Measurements from ENCODE around the gene TRIM71.

DNA sequence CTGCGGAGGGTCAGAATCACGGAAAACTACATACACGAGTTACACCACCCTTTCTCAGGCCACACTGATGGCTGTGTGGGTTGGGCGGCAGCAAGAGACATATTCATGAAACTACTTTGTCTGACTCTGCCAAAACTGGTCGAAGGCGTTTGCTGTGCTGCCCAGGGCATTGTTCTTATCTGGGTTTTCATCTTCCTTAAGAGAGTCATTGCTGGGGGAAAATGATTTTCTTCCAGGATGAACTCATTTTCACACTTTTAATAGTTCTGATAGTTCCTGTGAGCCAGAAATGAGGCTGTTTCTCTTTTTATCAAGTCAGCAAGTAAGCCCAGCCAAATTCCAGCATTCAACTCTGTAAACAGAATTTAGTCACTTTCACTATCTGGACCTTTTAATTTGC lies 47.6 kb downstream of the TRIM71 start:
- TF ChIP-seq CTCF (IDR thresholded peaks at IDR 0.05) (no peak), POLR2AphosphoS5 (IDR thresholded peaks at IDR 0.05; ENCODE audit: low read depth, low read length) (no peak), REST (IDR thresholded peaks at IDR 0.05; ENCODE audit: insufficient read depth in 1 of 2, low read depth in 2 of 2, low read length in 1 of 2) (no peak)

Measured in Panc1 (cell line).